OCI-LY7 (cell line): ENCODE data around the gene ANKDD1B.

Source experiments
- EZH2phosphoT487 ChIP-seq: fragments of 200-600 bp; sonication (generic); IDR thresholded peaks from 2 replicates; pipeline ENCODE4 v1.6.1; 2018; ENCODE audit warnings: low read depth, borderline replicate concordance, mild to moderate bottlenecking, mixed run types, antibody characterized with exemption, low read length, moderate library complexity, mixed read lengths
- TF ChIP-seq, protein P1 (sequence below): fragments of 200-600 bp; sonication (generic); conservative IDR thresholded peaks from 2 replicates; pipeline ENCODE4 v1.5.1; 2014; ENCODE audit warnings: mild to moderate bottlenecking, antibody characterized with exemption, low read length, moderate library complexity, mixed read lengths

DNA sequence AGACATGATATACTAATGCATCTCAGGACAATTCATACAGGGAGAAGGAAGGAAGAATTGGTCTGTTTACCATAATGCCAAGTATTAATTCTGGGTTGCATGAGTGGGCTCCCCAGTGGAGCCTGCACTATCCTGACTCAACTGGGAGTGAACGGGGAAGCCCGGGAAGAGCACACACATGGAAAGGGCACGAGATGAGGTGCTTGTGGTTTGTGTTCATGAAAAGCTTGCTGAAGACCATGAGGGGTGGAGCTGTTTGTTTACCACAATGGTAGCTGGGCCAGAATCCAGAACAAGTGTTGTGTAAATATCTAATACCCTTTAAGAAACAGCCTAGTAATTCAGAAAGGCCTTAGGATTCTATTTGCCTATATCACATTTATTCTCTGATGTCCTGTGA lies 61.4 kb downstream of the ANKDD1B start:
- TF ChIP-seq, protein P1, sequence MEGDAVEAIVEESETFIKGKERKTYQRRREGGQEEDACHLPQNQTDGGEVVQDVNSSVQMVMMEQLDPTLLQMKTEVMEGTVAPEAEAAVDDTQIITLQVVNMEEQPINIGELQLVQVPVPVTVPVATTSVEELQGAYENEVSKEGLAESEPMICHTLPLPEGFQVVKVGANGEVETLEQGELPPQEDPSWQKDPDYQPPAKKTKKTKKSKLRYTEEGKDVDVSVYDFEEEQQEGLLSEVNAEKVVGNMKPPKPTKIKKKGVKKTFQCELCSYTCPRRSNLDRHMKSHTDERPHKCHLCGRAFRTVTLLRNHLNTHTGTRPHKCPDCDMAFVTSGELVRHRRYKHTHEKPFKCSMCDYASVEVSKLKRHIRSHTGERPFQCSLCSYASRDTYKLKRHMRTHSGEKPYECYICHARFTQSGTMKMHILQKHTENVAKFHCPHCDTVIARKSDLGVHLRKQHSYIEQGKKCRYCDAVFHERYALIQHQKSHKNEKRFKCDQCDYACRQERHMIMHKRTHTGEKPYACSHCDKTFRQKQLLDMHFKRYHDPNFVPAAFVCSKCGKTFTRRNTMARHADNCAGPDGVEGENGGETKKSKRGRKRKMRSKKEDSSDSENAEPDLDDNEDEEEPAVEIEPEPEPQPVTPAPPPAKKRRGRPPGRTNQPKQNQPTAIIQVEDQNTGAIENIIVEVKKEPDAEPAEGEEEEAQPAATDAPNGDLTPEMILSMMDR = no peak
- no peak for TF ChIP-seq EZH2phosphoT487
